A673 (cell line): ENCODE measurements around the gene SEC23B.
"Not testable (repeated sequence)": the region's sequence is repeated elsewhere in the genome, so short reads cannot be mapped to it uniquely, and the experiment has no call there.

Experiments used
- EZH2 ChIP-seq: fragments of 200-600 bp; sonication (generic); IDR thresholded peaks from 2 replicates; pipeline ENCODE4 v1.6.1; 2017; ENCODE audit warnings: borderline replicate concordance, low read depth, mild to moderate bottlenecking, mixed read lengths, antibody characterized with exemption, low read length; ENCODE audit not compliant: poor library complexity, severe bottlenecking
- TF ChIP-seq, protein P1 (sequence below): fragments of 300-800, 200-600 bp; sonication (generic); conservative IDR thresholded peaks from 2 replicates; pipeline ENCODE4 v1.5.1; 2017; ENCODE audit warnings: low read depth, mild to moderate bottlenecking, antibody characterized with exemption, low read length, moderate library complexity, mixed read lengths

DNA sequence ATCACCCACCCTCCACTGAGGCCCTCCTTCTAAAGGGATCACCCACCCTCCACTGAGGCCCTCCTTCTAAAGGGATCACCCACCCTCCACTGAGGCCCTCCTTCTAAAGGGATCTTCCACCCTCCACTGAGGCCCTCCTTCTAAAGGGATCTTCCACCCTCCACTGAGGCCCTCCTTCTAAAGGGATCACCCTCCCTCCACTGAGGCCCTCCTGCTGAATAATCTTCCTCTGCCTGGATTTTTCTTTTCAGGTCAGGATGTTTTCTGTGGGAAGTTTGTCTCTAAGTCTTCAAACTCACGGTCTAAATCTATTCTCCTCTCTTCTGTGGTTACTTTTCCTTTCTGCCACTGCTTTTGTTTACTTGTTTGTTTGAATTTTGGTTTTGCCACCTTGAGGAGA lies 6.1 kb upstream of the SEC23B start:
- TF ChIP-seq, protein P1, sequence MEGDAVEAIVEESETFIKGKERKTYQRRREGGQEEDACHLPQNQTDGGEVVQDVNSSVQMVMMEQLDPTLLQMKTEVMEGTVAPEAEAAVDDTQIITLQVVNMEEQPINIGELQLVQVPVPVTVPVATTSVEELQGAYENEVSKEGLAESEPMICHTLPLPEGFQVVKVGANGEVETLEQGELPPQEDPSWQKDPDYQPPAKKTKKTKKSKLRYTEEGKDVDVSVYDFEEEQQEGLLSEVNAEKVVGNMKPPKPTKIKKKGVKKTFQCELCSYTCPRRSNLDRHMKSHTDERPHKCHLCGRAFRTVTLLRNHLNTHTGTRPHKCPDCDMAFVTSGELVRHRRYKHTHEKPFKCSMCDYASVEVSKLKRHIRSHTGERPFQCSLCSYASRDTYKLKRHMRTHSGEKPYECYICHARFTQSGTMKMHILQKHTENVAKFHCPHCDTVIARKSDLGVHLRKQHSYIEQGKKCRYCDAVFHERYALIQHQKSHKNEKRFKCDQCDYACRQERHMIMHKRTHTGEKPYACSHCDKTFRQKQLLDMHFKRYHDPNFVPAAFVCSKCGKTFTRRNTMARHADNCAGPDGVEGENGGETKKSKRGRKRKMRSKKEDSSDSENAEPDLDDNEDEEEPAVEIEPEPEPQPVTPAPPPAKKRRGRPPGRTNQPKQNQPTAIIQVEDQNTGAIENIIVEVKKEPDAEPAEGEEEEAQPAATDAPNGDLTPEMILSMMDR, result not testable (repeated sequence)
- TF ChIP-seq EZH2, result not testable (repeated sequence)
